HEK293 (cell line): Measurements from ENCODE around the gene CELF1.

Experiments
- KLF10 ChIP-seq: fragments of 450-650 bp; IDR thresholded peaks from 2 replicates; pipeline ENCODE4 v1.5.1; 2018; ENCODE audit warnings: missing biosample characterization, mild to moderate bottlenecking, missing genetic modification characterization
- REPIN1 ChIP-seq: fragments of 450-650 bp; formaldehyde crosslinking; IDR thresholded peaks from 2 replicates; pipeline ENCODE4 v1.5.1; 2017; ENCODE audit warnings: missing biosample characterization, missing genetic modification characterization, low read depth
- SALL2 ChIP-seq: fragments of 450-650 bp; formaldehyde crosslinking; IDR thresholded peaks from 2 replicates; pipeline ENCODE4 v1.5.0; 2017; ENCODE audit warnings: missing biosample characterization, mild to moderate bottlenecking, missing genetic modification characterization, borderline replicate concordance
- SP7 ChIP-seq: fragments of 450-650 bp; formaldehyde crosslinking; IDR thresholded peaks from 2 replicates; pipeline ENCODE4 v1.5.1; 2016; ENCODE audit warnings: missing biosample characterization, missing genetic modification characterization
- ZFP69B ChIP-seq: fragments of 450-650 bp; formaldehyde crosslinking; IDR thresholded peaks from 2 replicates; pipeline ENCODE4 v1.5.1; 2016; ENCODE audit warnings: missing biosample characterization, missing genetic modification characterization
- ZNF138 ChIP-seq: fragments of 450-650 bp; formaldehyde crosslinking; IDR thresholded peaks from 2 replicates; pipeline ENCODE4 v1.5.1; 2016; ENCODE audit warnings: missing biosample characterization, missing genetic modification characterization, borderline replicate concordance
- ZNF155 ChIP-seq: fragments of 450-650 bp; formaldehyde crosslinking; IDR thresholded peaks from 2 replicates; pipeline ENCODE4 v1.5.1; 2016; ENCODE audit warnings: missing biosample characterization, missing genetic modification characterization
- ZNF169 ChIP-seq: fragments of 450-650 bp; formaldehyde crosslinking; IDR thresholded peaks from 2 replicates; pipeline ENCODE4 v1.5.1; 2016; ENCODE audit warnings: missing biosample characterization, missing genetic modification characterization
- ZNF335 ChIP-seq: fragments of 450-650 bp; formaldehyde crosslinking; conservative IDR thresholded peaks from 2 replicates; pipeline ENCODE4 v1.5.1; 2016; ENCODE audit warnings: missing biosample characterization, missing genetic modification characterization
- ZNF354C ChIP-seq: fragments of 450-650 bp; formaldehyde crosslinking; IDR thresholded peaks from 2 replicates; pipeline ENCODE4 v1.5.1; 2016; ENCODE audit warnings: missing biosample characterization, missing genetic modification characterization, low read depth, borderline replicate concordance
- ZNF426 ChIP-seq: fragments of 450-650 bp; formaldehyde crosslinking; IDR thresholded peaks from 2 replicates; pipeline ENCODE4 v1.5.1; 2017; ENCODE audit warnings: missing biosample characterization, missing genetic modification characterization, mild to moderate bottlenecking, inconsistent platforms, moderate library complexity
- ZNF501 ChIP-seq: fragments of 450-650 bp; formaldehyde crosslinking; IDR thresholded peaks from 2 replicates; pipeline ENCODE4 v1.5.1; 2016; ENCODE audit warnings: missing biosample characterization, missing genetic modification characterization
- ZNF514 ChIP-seq: fragments of 450-650 bp; formaldehyde crosslinking; IDR thresholded peaks from 2 replicates; pipeline ENCODE4 v1.5.1; 2016; ENCODE audit warnings: missing biosample characterization, missing genetic modification characterization
- ZNF548 ChIP-seq: fragments of 450-650 bp; formaldehyde crosslinking; IDR thresholded peaks from 2 replicates; pipeline ENCODE4 v1.5.1; 2016; ENCODE audit warnings: missing biosample characterization, missing genetic modification characterization
- ZNF585B ChIP-seq: fragments of 450-650 bp; formaldehyde crosslinking; IDR thresholded peaks from 2 replicates; pipeline ENCODE4 v1.5.1; 2016; ENCODE audit warnings: missing biosample characterization, missing genetic modification characterization
- ZNF610 ChIP-seq: fragments of 450-650 bp; formaldehyde crosslinking; IDR thresholded peaks from 2 replicates; pipeline ENCODE4 v1.5.1; 2016; ENCODE audit warnings: missing biosample characterization, missing genetic modification characterization, borderline replicate concordance
- ZNF658 ChIP-seq: fragments of 450-650 bp; formaldehyde crosslinking; IDR thresholded peaks from 2 replicates; pipeline ENCODE4; 2016; ENCODE audit warnings: missing biosample characterization, missing genetic modification characterization
- ZNF660 ChIP-seq: fragments of 450-650 bp; IDR thresholded peaks from 2 replicates; pipeline ENCODE4 v1.5.1; 2018; ENCODE audit warnings: missing biosample characterization, mild to moderate bottlenecking, missing genetic modification characterization
- ZNF664 ChIP-seq: fragments of 450-650 bp; formaldehyde crosslinking; IDR thresholded peaks from 2 replicates; pipeline ENCODE4 v1.5.1; 2016; ENCODE audit warnings: missing biosample characterization, missing genetic modification characterization
- ZNF785 ChIP-seq: fragments of 450-650 bp; formaldehyde crosslinking; IDR thresholded peaks from 2 replicates; pipeline ENCODE4 v1.5.1; 2016; ENCODE audit warnings: missing biosample characterization, missing genetic modification characterization
- ZNF791 ChIP-seq: fragments of 450-650 bp; formaldehyde crosslinking; IDR thresholded peaks from 2 replicates; pipeline ENCODE4 v1.5.1; 2016; ENCODE audit warnings: missing biosample characterization, missing genetic modification characterization
- ZSCAN23 ChIP-seq: fragments of 450-650 bp; formaldehyde crosslinking; IDR thresholded peaks from 2 replicates; pipeline ENCODE4 v1.5.1; 2016; ENCODE audit warnings: missing biosample characterization, missing genetic modification characterization
- TF ChIP-seq, protein P1 (sequence below): fragments of 450-650 bp; formaldehyde crosslinking; IDR thresholded peaks from 2 replicates; pipeline ENCODE4 v1.5.1; 2016; ENCODE audit warnings: missing biosample characterization, missing genetic modification characterization
- TF ChIP-seq, protein P2 (sequence below): fragments of 450-650 bp; formaldehyde crosslinking; IDR thresholded peaks from 2 replicates; pipeline ENCODE4 v1.5.1; 2016; ENCODE audit warnings: missing biosample characterization, missing genetic modification characterization
- TF ChIP-seq, protein P3 (sequence below): fragments of 450-650 bp; formaldehyde crosslinking; IDR thresholded peaks from 2 replicates; pipeline ENCODE4 v1.5.0; 2017; ENCODE audit warnings: missing biosample characterization, missing genetic modification characterization, borderline replicate concordance
- TF ChIP-seq, protein P4 (sequence below): fragments of 450-650 bp; formaldehyde crosslinking; IDR thresholded peaks from 2 replicates; pipeline ENCODE4 v1.5.1; 2016; ENCODE audit warnings: missing biosample characterization, missing genetic modification characterization
- TF ChIP-seq, protein P5 (sequence below): fragments of 450-650 bp; formaldehyde crosslinking; IDR thresholded peaks from 2 replicates; pipeline ENCODE4 v1.5.1; 2016; ENCODE audit warnings: missing biosample characterization, missing genetic modification characterization

CELF1 gene

DNA sequence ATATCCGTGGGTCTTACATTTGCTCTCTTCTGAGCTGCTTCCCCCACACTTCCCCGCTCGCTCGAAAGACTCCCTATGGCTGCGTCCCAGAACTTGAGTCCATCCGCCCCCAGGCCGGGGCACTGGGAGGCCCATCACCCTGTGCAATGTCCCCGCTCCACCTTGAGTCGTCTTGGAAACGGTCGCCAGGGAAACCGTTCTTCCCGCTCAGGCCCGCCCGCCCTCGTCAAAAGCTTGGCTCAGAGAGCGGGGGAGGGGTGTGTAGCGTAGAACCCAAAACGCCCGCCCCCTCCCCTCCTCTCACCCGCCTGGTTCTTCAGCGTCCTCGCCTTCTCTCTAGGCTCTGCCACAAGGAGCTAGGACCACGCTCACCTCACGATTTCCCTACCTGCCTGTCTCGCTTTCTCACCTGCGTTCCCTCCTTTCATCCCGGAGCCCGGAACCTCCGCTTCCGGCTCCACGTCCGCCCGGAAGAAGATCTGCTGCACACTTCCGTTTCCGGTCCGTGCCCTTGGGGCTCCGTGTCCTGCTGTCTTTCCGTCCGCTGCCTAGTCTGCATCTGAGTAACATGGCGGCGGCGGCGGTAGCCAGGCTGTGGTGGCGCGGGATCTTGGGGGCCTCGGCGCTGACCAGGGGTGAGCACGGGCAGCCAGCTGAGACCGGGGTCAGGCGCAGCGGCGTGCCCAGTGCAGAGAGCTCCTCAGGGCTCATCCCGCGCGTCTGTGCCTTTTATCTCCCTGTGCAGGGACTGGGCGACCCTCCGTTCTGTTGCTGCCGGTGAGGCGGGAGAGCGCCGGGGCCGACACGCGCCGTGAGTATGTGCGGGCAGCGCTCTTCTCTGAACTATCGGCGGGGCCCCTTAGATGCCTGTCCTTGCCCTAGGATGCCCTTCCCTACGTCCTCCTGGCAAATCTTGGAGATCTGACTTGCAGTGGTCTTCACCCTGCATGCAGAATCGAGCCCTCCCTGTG is 25.9 kb upstream of the CELF1 start, which contains the start of the genes KBTBD4 and NDUFS3 (continued):
- TF ChIP-seq, protein P1, sequence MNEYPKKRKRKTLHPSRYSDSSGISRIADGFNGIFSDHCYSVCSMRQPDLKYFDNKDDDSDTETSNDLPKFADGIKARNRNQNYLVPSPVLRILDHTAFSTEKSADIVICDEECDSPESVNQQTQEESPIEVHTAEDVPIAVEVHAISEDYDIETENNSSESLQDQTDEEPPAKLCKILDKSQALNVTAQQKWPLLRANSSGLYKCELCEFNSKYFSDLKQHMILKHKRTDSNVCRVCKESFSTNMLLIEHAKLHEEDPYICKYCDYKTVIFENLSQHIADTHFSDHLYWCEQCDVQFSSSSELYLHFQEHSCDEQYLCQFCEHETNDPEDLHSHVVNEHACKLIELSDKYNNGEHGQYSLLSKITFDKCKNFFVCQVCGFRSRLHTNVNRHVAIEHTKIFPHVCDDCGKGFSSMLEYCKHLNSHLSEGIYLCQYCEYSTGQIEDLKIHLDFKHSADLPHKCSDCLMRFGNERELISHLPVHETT (tag by site-specific recombination) = peak; percentile 100
- TF ChIP-seq ZNF426 (no peak), ZNF169 (tag by site-specific recombination) (0 out of 2 replicates have a peak, but pooled peaks have one; percentile 79), ZNF785 (tag by site-specific recombination) (peak; percentile 55; the same call in 1 of the 2 replicates), ZNF660 (peak; percentile 89), ZNF664 (peak; percentile 32; the same call in 1 of the 2 replicates), REPIN1 (tag by site-specific recombination) (peak; percentile 99), ZNF335 (tag by site-specific recombination) (peak; percentile 89), ZFP69B (tag by site-specific recombination) (peak; percentile 90), ZSCAN23 (peak; percentile 98), ZNF354C (tag by site-specific recombination) (no peak), ZNF138 (tag by site-specific recombination) (no peak), ZNF791 (no peak), SP7 (tag by site-specific recombination) (peak; percentile 97), ZNF658 (tag by site-specific recombination) (no peak), ZNF514 (tag by site-specific recombination) (no peak), ZNF155 (tag by site-specific recombination) (no peak; the same call in 1 of the 2 replicates), ZNF501 (tag by site-specific recombination) (peak; percentile 100), KLF10 (no peak; the same call in 1 of the 2 replicates), SALL2 (tag by site-specific recombination) (peak; percentile 96), ZNF548 (tag by site-specific recombination) (no peak), ZNF585B (no peak), ZNF610 (tag by site-specific recombination) (peak; percentile 75; the same call in 1 of the 2 replicates)
- TF ChIP-seq, protein P2, sequence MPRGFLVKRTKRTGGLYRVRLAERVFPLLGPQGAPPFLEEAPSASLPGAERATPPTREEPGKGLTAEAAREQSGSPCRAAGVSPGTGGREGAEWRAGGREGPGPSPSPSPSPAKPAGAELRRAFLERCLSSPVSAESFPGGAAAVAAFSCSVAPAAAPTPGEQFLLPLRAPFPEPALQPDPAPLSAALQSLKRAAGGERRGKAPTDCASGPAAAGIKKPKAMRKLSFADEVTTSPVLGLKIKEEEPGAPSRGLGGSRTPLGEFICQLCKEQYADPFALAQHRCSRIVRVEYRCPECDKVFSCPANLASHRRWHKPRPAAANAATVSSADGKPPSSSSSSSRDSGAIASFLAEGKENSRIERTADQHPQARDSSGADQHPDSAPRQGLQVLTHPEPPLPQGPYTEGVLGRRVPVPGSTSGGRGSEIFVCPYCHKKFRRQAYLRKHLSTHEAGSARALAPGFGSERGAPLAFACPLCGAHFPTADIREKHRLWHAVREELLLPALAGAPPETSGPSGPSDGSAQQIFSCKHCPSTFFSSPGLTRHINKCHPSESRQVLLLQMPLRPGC (tag by site-specific recombination) = peak; percentile 97
- TF ChIP-seq, protein P3, sequence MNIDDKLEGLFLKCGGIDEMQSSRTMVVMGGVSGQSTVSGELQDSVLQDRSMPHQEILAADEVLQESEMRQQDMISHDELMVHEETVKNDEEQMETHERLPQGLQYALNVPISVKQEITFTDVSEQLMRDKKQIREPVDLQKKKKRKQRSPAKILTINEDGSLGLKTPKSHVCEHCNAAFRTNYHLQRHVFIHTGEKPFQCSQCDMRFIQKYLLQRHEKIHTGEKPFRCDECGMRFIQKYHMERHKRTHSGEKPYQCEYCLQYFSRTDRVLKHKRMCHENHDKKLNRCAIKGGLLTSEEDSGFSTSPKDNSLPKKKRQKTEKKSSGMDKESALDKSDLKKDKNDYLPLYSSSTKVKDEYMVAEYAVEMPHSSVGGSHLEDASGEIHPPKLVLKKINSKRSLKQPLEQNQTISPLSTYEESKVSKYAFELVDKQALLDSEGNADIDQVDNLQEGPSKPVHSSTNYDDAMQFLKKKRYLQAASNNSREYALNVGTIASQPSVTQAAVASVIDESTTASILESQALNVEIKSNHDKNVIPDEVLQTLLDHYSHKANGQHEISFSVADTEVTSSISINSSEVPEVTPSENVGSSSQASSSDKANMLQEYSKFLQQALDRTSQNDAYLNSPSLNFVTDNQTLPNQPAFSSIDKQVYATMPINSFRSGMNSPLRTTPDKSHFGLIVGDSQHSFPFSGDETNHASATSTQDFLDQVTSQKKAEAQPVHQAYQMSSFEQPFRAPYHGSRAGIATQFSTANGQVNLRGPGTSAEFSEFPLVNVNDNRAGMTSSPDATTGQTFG (tag by site-specific recombination) = peak; percentile 98
- TF ChIP-seq, protein P4, sequence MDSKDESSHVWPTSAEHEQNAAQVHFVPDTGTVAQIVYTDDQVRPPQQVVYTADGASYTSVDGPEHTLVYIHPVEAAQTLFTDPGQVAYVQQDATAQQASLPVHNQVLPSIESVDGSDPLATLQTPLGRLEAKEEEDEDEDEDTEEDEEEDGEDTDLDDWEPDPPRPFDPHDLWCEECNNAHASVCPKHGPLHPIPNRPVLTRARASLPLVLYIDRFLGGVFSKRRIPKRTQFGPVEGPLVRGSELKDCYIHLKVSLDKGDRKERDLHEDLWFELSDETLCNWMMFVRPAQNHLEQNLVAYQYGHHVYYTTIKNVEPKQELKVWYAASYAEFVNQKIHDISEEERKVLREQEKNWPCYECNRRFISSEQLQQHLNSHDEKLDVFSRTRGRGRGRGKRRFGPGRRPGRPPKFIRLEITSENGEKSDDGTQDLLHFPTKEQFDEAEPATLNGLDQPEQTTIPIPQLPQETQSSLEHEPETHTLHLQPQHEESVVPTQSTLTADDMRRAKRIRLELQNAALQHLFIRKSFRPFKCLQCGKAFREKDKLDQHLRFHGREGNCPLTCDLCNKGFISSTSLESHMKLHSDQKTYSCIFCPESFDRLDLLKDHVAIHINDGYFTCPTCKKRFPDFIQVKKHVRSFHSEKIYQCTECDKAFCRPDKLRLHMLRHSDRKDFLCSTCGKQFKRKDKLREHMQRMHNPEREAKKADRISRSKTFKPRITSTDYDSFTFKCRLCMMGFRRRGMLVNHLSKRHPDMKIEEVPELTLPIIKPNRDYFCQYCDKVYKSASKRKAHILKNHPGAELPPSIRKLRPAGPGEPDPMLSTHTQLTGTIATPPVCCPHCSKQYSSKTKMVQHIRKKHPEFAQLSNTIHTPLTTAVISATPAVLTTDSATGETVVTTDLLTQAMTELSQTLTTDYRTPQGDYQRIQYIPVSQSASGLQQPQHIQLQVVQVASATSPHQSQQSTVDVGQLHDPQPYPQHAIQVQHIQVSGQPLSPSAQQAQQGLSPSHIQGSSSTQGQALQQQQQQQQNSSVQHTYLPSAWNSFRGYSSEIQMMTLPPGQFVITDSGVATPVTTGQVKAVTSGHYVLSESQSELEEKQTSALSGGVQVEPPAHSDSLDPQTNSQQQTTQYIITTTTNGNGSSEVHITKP (tag by site-specific recombination) = peak; percentile 98
- TF ChIP-seq, protein P5, sequence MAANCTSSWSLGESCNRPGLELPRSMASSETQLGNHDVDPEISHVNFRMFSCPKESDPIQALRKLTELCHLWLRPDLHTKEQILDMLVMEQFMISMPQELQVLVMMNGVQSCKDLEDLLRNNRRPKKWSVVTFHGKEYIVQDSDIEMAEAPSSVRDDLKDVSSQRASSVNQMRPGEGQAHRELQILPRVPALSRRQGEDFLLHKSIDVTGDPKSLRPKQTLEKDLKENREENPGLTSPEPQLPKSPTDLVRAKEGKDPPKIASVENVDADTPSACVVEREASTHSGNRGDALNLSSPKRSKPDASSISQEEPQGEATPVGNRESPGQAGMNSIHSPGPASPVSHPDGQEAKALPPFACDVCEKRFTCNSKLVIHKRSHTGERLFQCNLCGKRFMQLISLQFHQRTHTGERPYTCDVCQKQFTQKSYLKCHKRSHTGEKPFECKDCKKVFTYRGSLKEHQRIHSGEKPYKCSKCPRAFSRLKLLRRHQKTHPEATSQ (tag by site-specific recombination) = peak; percentile 96
